Breast epithelium (tissue), 4 donors: ENCODE results near the gene PHACTR3. TPM values are rescaled to one million over a fixed set of nuclear protein-coding genes. Genes with fewer than 3 reads are reported as not detected.

ENCODE experiments used
- DNase-seq, 2 donors: peaks; one replicate each; pipeline ENCODE4 v3.0.0-alpha.2; 2019; ENCODE audit warnings: low spot score in 2 of 2
- H3K27ac ChIP-seq, 2 donors: fragments of 200-600 bp; sonication (generic) in 1 of 2; one replicate each; pipeline ENCODE4 v1.5.1; 2016 to 2019; ENCODE audit warnings: mild to moderate bottlenecking in 1 of 2
- H3K27me3 ChIP-seq, 2 donors: fragments of 200-600 bp; sonication (generic) in 1 of 2; one replicate each; pipeline versions ENCODE4 v1.5.1 to v1.6.0; 2017 to 2019; ENCODE audit warnings: control low read depth in 1 of 2, mild to moderate bottlenecking in 1 of 2
- H3K36me3 ChIP-seq: fragments of 200-600 bp; one replicate; pipeline ENCODE4 v1.5.1; 2019
- H3K4me1 ChIP-seq, 2 donors: fragments of 200-600 bp; sonication (generic); one replicate each; pipeline ENCODE4 v1.5.1; 2016 to 2019; ENCODE audit warnings: control low read depth in 1 of 2
- H3K4me3 ChIP-seq, 3 donors: fragments of 200-600 bp; sonication (generic); 1 replicate in 2 of 3; 2 replicates in 1 of 3; pipeline ENCODE4 v1.5.1; 2016 to 2019; ENCODE audit warnings: mild to moderate bottlenecking in 3 of 3, moderate library complexity in 2 of 3
- H3K9me3 ChIP-seq, 2 donors: fragments of 200-600 bp; sonication (generic) in 1 of 2; one replicate each; pipeline ENCODE4 v1.5.1; 2016 to 2019; ENCODE audit warnings: control low read depth in 1 of 2
- POLR2A ChIP-seq: fragments of 450-650 bp; IDR thresholded peaks from one replicate; pipeline ENCODE4 v1.6.1; 2016; ENCODE audit warnings: antibody characterized with exemption, mild to moderate bottlenecking, moderate library complexity
- POLR2AphosphoS5 ChIP-seq, 3 donors: sonication (generic); formaldehyde crosslinking; IDR thresholded peaks; one replicate each; pipeline ENCODE4 v1.6.1; 2017; ENCODE audit warnings: antibody characterized with exemption in 3 of 3
- intact Hi-C: fragments of 100-400 bp; cut with DNase I; formaldehyde crosslinking; loops from one replicate; pipeline ENCODE4 v1.15.1; 2023; ENCODE audit warnings: low total_unique reads
- total RNA-seq, 3 donors: library from RNA; depleted of rRNA; stranded (reverse); fragments of >200 nt; gene quantifications; one replicate each; pipeline ENCODE4 v1.1.0, GENCODE V29; 2016
- TF ChIP-seq, protein P1 (sequence below), 3 donors: fragments of 450-650 bp; IDR thresholded peaks; one replicate each; pipeline ENCODE4 v1.5.1; 2016 to 2017; ENCODE audit warnings: antibody characterized with exemption in 3 of 3, mild to moderate bottlenecking in 3 of 3, moderate library complexity in 3 of 3

PHACTR3 gene
- total RNA-seq, 3 donors from 2014 or later, result 0.16 to 0.33 (median 0.29) TPM

DNA sequence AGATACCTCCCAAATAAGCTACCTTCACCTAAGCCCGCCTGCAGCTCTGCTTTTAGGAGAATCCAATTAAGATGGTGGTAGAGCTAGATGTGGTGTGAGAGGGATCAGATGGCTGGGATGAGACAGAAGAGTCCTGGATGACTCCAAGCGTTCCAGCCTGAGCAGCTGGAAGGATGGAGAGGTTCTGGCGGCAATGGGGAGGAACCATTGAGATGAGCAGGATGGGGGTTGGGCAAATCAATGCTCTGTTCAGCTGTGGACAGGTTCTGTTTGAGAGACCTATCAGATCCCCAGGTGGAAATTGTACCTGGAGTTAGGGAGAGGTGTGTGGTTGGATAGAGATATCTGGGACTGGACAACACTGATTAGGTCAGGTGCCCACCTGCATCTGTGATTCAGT is 23.0 kb downstream of the PHACTR3 start:
- Histone ChIP-seq H3K9me3 (peaks cover 0 to 5% of the 10 kb centered on the region in 2 donors), H3K27me3 (peaks cover 0 to 54% of the 10 kb centered on the region in 2 donors), H3K4me1 (no peaks in the 10 kb centered on the region), H3K36me3 (no peaks in the 10 kb centered on the region), H3K27ac (no peak overlapping the region), H3K4me3 (no peak overlapping the region)
- TF ChIP-seq POLR2AphosphoS5 (IDR thresholded peaks at IDR 0.05) (no peak), POLR2A (no peak)
- TF ChIP-seq, protein P1, sequence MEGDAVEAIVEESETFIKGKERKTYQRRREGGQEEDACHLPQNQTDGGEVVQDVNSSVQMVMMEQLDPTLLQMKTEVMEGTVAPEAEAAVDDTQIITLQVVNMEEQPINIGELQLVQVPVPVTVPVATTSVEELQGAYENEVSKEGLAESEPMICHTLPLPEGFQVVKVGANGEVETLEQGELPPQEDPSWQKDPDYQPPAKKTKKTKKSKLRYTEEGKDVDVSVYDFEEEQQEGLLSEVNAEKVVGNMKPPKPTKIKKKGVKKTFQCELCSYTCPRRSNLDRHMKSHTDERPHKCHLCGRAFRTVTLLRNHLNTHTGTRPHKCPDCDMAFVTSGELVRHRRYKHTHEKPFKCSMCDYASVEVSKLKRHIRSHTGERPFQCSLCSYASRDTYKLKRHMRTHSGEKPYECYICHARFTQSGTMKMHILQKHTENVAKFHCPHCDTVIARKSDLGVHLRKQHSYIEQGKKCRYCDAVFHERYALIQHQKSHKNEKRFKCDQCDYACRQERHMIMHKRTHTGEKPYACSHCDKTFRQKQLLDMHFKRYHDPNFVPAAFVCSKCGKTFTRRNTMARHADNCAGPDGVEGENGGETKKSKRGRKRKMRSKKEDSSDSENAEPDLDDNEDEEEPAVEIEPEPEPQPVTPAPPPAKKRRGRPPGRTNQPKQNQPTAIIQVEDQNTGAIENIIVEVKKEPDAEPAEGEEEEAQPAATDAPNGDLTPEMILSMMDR (IDR thresholded peaks at IDR 0.05), result no peak
- DNase-seq, result no peak
- intact Hi-C loops, result no loop called here

DNA sequence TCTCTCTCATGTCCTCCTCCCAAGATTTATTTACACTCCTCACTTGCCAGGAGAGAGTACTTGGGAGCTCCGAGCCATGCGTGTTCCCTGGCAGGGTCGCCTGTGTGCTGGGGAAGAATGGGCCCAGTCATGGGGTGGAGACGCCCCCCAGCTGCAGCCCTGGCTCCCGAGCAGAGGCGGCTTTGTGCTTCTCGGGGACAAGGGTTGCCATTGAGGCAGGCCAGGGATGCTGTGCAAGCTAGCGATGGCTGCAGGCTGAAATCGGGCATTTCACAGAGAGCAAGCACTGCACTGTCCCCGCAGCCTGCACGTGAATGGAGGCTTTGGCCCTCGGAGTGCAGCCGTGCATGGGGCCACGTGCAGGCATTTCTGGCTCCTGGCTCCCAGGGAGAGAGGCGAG is 23.8 kb downstream of the PHACTR3 start:
- TF ChIP-seq, protein P1 (IDR thresholded peaks at IDR 0.05), result no peak
- TF ChIP-seq POLR2A (no peak), POLR2AphosphoS5 (IDR thresholded peaks at IDR 0.05) (no peak)
- intact Hi-C loops, result no loop called here
- no peak for DNase-seq
- no peak overlapping the region for H3K27ac ChIP-seq
- no peaks in the 10 kb centered on the region for H3K36me3 ChIP-seq
- H3K4me3 ChIP-seq, result no peak overlapping the region
- H3K4me1 ChIP-seq, result no peaks in the 10 kb centered on the region
- peaks cover 0 to 5% of the 10 kb centered on the region in 2 donors for H3K9me3 ChIP-seq
- peaks cover 0 to 54% of the 10 kb centered on the region in 2 donors for H3K27me3 ChIP-seq

DNA sequence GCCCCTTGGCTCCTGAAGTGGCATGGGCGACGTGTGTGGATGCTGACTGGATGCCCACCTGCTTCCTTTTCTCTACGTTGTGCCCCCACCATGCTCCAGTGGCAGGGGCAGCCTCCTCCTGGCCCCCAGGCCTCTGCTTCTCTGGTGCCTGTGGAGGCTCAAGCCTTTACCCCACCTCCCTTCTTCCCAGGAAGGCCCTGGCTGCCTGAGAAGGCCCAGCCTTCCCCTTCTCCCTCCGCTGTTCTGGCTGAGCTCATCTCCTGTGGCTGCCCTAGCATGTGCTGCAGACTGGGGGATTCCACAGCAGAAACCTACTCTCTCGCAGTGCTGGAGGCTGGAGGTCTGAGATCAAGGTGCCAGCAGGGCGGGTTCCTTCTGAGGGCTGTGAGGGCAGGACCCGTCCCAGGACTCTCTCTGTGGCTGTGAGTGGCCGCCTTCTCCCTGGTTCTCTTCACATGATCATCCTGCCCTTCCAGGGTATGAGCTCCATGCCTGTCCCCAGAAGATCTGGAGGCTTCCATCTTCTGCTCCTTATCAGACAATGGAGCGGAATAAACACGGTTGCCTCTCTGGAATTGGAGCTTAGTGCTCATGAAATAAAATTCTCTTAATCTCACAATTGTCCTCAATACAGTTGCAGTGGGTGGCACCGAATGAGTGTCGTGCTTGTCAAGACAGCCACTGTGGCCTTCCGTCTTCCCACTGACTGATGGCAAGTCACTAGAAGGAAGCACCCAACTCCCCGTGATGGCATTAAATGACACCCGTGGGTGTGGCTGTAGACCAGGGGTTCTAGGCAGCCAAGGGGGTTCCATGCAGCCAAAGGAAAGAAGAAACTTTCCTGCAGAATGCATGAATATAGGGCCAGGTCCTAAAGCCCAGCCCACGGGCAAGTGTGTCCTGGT is 25.1 kb downstream of the PHACTR3 start:
- no peak overlapping the region for H3K4me3 ChIP-seq
- H3K27ac ChIP-seq, result no peak overlapping the region
- no peaks in the 10 kb centered on the region for H3K4me1 ChIP-seq
- no peaks in the 10 kb centered on the region for H3K36me3 ChIP-seq
- H3K9me3 ChIP-seq, result peaks cover 0 to 5% of the 10 kb centered on the region in 2 donors
- TF ChIP-seq POLR2A (no peak), POLR2AphosphoS5 (IDR thresholded peaks at IDR 0.05) (no peak)
- TF ChIP-seq, protein P1 (IDR thresholded peaks at IDR 0.05), result no peak
- no peak for DNase-seq
- intact Hi-C loops, result no loop called here
- peaks cover 0 to 45% of the 10 kb centered on the region in 2 donors for H3K27me3 ChIP-seq

DNA sequence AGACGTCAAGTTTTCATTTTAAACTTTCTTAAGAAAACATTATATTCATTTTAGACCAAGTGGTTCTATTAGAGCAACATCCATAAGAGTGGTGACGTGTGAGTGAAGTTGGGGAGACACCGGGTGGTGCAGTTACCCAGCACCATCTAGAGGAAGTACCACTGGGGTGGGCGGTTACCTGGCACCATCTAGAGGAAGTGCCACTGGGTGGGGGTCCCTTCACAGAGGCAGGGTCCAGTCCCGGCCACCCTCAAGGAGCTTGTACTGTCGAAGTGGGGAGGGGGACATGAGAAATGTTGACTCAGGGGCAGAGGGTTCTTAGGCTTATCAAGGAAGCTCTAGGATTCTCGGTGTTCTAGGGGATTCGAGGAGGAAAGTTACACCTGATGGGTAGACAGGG is 26.2 kb downstream of the PHACTR3 start:
- no peak overlapping the region for H3K27ac ChIP-seq
- no peak for DNase-seq
- H3K27me3 ChIP-seq, result peaks cover 0 to 45% of the 10 kb centered on the region in 2 donors
- H3K4me3 ChIP-seq, result no peak overlapping the region
- TF ChIP-seq POLR2AphosphoS5 (IDR thresholded peaks at IDR 0.05), result no peak
- no peaks in the 10 kb centered on the region for H3K36me3 ChIP-seq
- H3K4me1 ChIP-seq, result no peaks in the 10 kb centered on the region
- intact Hi-C loops, result no loop called here
- H3K9me3 ChIP-seq, result peaks cover 0 to 5% of the 10 kb centered on the region in 2 donors

DNA sequence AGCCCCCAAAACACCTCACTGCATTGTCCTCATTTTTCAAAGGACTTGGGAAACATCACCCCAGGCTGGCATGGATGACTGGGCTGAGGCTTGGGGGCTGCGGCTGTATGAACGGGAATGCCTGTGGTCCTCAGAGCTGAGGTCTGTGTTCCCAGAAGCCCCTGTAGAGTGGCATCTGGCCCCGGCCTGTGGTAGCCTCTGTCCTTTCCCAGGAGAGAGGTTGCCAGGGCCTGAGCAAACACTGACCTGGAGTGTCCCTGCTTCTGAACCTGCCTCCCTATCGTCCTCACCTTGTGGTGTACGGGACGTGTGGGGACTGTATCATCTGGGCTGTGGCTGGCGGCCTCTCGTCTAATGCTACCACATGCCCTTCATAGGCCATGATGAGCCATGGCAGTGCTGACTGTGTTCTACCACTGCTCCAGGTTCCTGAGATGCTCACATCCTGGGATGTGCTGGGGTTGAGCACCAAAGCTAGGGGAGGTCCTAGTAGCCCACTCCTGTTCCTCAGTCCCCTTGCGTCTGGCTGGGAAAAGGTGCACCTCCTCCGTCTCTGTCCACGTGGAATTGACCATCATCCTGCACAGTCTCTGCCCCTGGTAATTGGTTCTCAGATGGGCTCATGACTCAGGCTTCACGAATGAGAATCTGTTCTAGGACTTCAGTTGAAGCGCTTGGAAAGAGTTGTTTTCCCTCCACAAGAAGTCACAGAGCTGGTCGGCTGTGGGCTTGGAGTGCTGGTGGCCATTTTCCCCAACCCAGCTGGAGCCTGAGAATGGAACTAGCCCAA is 27.6 kb downstream of the PHACTR3 start:
- Histone ChIP-seq H3K27ac (no peak overlapping the region), H3K4me3 (no peak overlapping the region), H3K36me3 (no peaks in the 10 kb centered on the region), H3K27me3 (peaks cover 0 to 41% of the 10 kb centered on the region in 2 donors), H3K4me1 (no peaks in the 10 kb centered on the region), H3K9me3 (peaks cover 0 to 1% of the 10 kb centered on the region in 2 donors)
- TF ChIP-seq, protein P1 (IDR thresholded peaks at IDR 0.05), result no peak
- no peak for TF ChIP-seq POLR2A
- no peak for TF ChIP-seq POLR2AphosphoS5 (IDR thresholded peaks at IDR 0.05)
- intact Hi-C loops, result no loop called here
- no peak for DNase-seq
